ENCODE data around the gene ELOVL6.

Gene ELOVL6

DNA sequence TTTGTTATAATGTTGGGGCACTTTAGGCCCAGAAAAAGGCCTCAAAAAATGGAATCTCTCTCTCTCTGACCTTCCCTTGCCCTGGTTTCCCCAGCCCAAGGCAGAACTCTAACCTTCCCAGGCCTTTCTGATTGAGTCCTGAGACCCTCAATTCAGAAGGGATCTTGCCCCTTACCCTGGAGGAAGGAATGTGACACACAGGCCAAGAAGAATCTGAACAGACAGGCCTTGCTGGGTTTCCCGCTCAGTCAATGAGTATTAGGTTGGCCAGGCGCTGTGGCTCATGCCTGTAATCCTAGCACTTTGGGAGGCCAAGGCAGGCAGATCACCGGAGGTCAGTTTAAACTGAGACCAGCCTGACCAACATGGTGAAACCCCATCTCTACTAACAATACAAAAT lies 27.6 kb downstream of the ELOVL6 start:
- Histone ChIP-seq H4K20me1 (ENCODE audit: insufficient read depth, low read length) (no peaks in the 10 kb centered on the region), H3K27ac (ENCODE audit: low read length) (no peak overlapping the region), H3K4me2 (ENCODE audit: low read length) (no peak overlapping the region), H3K4me1 (ENCODE audit: low read length) (no peaks in the 10 kb centered on the region), H3K79me2 (ENCODE audit: low read length) (no peaks in the 10 kb centered on the region), H3K9me3 (ENCODE audit: insufficient read depth, low read length) (no peaks in the 10 kb centered on the region), H3K27me3 (ENCODE audit: low read depth, low read length) (no peaks in the 10 kb centered on the region), H3K4me3 (ENCODE audit: low read length) (no peak overlapping the region), H3K9ac (ENCODE audit: low read length) (no peak overlapping the region), H2AFZ (ENCODE audit: low read depth, low read length) (no peak overlapping the region), H3K36me3 (replicated peaks; ENCODE audit: low read depth, low read length) (no peaks in the 10 kb centered on the region)
- no peak for TF ChIP-seq EZH2phosphoT487 (IDR thresholded peaks at IDR 0.05; ENCODE audit: low read depth)
- TF ChIP-seq, protein P1, sequence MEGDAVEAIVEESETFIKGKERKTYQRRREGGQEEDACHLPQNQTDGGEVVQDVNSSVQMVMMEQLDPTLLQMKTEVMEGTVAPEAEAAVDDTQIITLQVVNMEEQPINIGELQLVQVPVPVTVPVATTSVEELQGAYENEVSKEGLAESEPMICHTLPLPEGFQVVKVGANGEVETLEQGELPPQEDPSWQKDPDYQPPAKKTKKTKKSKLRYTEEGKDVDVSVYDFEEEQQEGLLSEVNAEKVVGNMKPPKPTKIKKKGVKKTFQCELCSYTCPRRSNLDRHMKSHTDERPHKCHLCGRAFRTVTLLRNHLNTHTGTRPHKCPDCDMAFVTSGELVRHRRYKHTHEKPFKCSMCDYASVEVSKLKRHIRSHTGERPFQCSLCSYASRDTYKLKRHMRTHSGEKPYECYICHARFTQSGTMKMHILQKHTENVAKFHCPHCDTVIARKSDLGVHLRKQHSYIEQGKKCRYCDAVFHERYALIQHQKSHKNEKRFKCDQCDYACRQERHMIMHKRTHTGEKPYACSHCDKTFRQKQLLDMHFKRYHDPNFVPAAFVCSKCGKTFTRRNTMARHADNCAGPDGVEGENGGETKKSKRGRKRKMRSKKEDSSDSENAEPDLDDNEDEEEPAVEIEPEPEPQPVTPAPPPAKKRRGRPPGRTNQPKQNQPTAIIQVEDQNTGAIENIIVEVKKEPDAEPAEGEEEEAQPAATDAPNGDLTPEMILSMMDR (IDR thresholded peaks at IDR 0.05; ENCODE audit: low read depth, low read length) = no peak

DNA sequence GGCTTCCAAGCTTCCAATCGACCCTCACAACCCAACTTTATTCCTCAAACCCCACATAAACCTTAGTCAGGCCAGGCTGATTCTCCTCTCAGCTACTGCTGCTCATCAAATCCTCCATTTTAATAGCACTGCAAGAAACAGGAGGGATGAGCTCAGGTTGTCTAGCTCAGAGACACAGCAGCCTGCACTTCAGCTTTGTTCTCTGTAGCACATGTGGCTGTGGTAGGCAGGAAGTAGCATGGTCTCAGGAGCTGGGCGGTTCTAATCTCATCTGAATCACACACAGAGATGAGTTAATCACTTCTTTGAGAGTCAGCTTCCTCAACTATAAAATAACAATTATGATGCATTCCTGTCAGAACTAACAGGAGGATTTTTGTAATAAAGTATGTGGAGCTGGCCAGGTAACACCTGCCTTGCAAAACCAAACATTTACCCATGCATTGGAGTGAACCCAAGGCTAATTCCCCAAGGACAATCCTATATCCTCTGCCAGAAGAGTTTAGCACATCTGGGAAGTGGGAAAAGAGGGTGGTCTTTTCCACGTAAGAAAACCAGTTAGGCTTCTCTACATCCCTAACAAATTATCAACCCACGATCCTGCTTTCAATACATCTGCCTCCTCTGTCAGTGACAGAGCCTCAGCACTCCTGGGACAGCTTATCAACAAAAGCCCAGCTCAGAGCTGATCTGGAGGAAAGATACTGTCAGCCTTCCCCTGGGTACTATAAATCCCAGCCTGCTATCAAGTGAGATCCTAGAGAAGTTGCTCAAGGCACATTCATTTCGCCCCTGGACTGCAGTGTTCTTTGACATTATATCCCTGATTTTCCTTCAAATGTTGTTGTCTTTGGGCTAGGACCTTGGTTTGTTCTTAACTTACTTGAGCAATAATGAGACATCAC lies 32.8 kb downstream of the ELOVL6 start:
- Histone ChIP-seq H3K27me3 (ENCODE audit: low read depth, low read length) (no peaks in the 10 kb centered on the region), H2AFZ (ENCODE audit: low read depth, low read length) (no peak overlapping the region)

DNA sequence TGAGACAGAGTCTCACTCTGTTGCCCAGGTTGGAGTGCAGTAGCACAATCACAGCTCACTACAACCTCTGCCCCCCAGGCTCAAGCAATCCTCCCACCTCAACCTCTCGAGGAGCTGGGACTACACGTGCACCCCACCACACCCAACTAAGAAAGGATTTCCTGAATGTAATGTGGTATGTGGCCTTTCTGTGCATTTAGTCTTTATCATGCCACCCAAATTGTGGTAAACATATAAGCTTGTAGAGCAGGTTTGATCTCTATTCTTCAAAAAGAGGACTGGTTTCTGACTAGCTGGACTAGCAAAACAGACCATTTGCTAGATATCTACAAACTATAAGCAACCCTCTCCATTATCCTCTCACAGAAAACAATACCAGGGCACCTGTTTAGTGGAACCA lies 33.6 kb downstream of the ELOVL6 start:
- no peak for TF ChIP-seq EZH2phosphoT487 (IDR thresholded peaks at IDR 0.05; ENCODE audit: low read depth)
- TF ChIP-seq, protein P1 (IDR thresholded peaks at IDR 0.05; ENCODE audit: low read depth, low read length) = no peak
- H3K9me3 ChIP-seq (ENCODE audit: insufficient read depth, low read length) = no peaks in the 10 kb centered on the region
- no peak overlapping the region for H3K4me3 ChIP-seq (ENCODE audit: low read length)
- H3K79me2 ChIP-seq (ENCODE audit: low read length) = no peaks in the 10 kb centered on the region
- no peak overlapping the region for H3K9ac ChIP-seq (ENCODE audit: low read length)
- H3K36me3 ChIP-seq (replicated peaks; ENCODE audit: low read depth, low read length) = peaks cover 7% of the 10 kb centered on the region
- no peak overlapping the region for H3K4me2 ChIP-seq (ENCODE audit: low read length)
- H3K4me1 ChIP-seq (ENCODE audit: low read length) = 0 out of 2 replicates have a peak, but pooled peaks cover 6% of the 10 kb centered on the region
- H3K27me3 ChIP-seq (ENCODE audit: low read depth, low read length) = no peaks in the 10 kb centered on the region
- no peaks in the 10 kb centered on the region for H4K20me1 ChIP-seq (ENCODE audit: insufficient read depth, low read length)
- no peak overlapping the region for H2AFZ ChIP-seq (ENCODE audit: low read depth, low read length)
- H3K27ac ChIP-seq (ENCODE audit: low read length) = no peak overlapping the region

More for the DNA sequence above, 32.8 kb downstream of the ELOVL6 start:
- Histone ChIP-seq H3K9me3 (ENCODE audit: insufficient read depth, low read length) (no peaks in the 10 kb centered on the region), H3K4me1 (ENCODE audit: low read length) (0 out of 2 replicates have a peak, but pooled peaks cover 6% of the 10 kb centered on the region), H3K36me3 (replicated peaks; ENCODE audit: low read depth, low read length) (peaks cover 7% of the 10 kb centered on the region), H4K20me1 (ENCODE audit: insufficient read depth, low read length) (no peaks in the 10 kb centered on the region), H3K27ac (ENCODE audit: low read length) (no peak overlapping the region), H3K79me2 (ENCODE audit: low read length) (no peaks in the 10 kb centered on the region), H3K4me3 (ENCODE audit: low read length) (no peak overlapping the region), H3K4me2 (ENCODE audit: low read length) (no peak overlapping the region), H3K9ac (ENCODE audit: low read length) (no peak overlapping the region)
- TF ChIP-seq, protein P1 (IDR thresholded peaks at IDR 0.05; ENCODE audit: low read depth, low read length) = no peak
- TF ChIP-seq EZH2phosphoT487 (IDR thresholded peaks at IDR 0.05; ENCODE audit: low read depth) = no peak

DNA sequence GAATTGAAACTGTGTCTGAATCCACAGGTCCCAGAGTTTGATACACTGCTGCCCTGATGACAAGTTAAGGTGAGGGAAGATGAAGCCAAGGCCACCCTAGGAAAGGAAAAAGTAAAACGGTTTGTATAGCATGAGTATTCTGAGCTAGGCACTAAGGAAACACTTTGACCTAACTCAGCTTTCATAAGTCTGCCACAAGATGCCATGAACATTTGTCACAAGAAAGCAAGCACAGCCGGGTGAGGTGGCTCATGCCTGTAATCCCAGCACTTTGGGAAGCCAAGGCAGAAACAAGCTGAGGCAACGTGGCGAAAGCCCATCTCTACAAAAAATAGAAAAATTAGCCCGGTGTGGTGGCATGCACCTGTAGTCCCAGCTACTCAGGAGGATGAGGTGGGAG lies 34.2 kb downstream of the ELOVL6 start:
- no peak overlapping the region for H3K27ac ChIP-seq (ENCODE audit: low read length)

More for the DNA sequence above, 34.2 kb downstream of the ELOVL6 start:
- 0 out of 2 replicates have a peak, but pooled peaks cover 6% of the 10 kb centered on the region for H3K4me1 ChIP-seq (ENCODE audit: low read length)
- H3K27me3 ChIP-seq (ENCODE audit: low read depth, low read length) = no peaks in the 10 kb centered on the region
- H3K4me3 ChIP-seq (ENCODE audit: low read length) = no peak overlapping the region
- no peak overlapping the region for H2AFZ ChIP-seq (ENCODE audit: low read depth, low read length)
- no peaks in the 10 kb centered on the region for H4K20me1 ChIP-seq (ENCODE audit: insufficient read depth, low read length)
- peaks cover 7% of the 10 kb centered on the region for H3K36me3 ChIP-seq (replicated peaks; ENCODE audit: low read depth, low read length)
- no peak overlapping the region for H3K4me2 ChIP-seq (ENCODE audit: low read length)
- TF ChIP-seq, protein P1 (IDR thresholded peaks at IDR 0.05; ENCODE audit: low read depth, low read length) = no peak
- TF ChIP-seq EZH2phosphoT487 (IDR thresholded peaks at IDR 0.05; ENCODE audit: low read depth) = no peak
- H3K79me2 ChIP-seq (ENCODE audit: low read length) = no peaks in the 10 kb centered on the region
- no peaks in the 10 kb centered on the region for H3K9me3 ChIP-seq (ENCODE audit: insufficient read depth, low read length)
- no peak overlapping the region for H3K9ac ChIP-seq (ENCODE audit: low read length)

Measured in OCI-LY3 (cell line).